Suprapubic skin (tissue), 4 donors: Measurements from ENCODE around the gene C15orf39.

Experiments used
- POLR2A ChIP-seq, 2 donors: fragments of 450-650 bp; IDR thresholded peaks; one replicate each; pipeline ENCODE4 v1.6.1; 2017; ENCODE audit warnings: antibody characterized with exemption in 2 of 2, mild to moderate bottlenecking in 2 of 2, moderate library complexity in 2 of 2
- POLR2AphosphoS5 ChIP-seq, 3 donors: sonication (generic); formaldehyde crosslinking; IDR thresholded peaks; one replicate each; pipeline ENCODE4 v1.6.1; 2017; ENCODE audit warnings: antibody characterized with exemption in 3 of 3
- TF ChIP-seq, protein P1 (sequence below), 2 donors: fragments of 200-600 bp in 1 of 2; fragments of 450-650 bp in 1 of 2; sonication (generic) in 1 of 2; IDR thresholded peaks; one replicate each; pipeline ENCODE4 v1.5.1; 2016 to 2019; ENCODE audit warnings: antibody characterized with exemption in 2 of 2, mild to moderate bottlenecking in 1 of 2, moderate library complexity in 1 of 2

DNA sequence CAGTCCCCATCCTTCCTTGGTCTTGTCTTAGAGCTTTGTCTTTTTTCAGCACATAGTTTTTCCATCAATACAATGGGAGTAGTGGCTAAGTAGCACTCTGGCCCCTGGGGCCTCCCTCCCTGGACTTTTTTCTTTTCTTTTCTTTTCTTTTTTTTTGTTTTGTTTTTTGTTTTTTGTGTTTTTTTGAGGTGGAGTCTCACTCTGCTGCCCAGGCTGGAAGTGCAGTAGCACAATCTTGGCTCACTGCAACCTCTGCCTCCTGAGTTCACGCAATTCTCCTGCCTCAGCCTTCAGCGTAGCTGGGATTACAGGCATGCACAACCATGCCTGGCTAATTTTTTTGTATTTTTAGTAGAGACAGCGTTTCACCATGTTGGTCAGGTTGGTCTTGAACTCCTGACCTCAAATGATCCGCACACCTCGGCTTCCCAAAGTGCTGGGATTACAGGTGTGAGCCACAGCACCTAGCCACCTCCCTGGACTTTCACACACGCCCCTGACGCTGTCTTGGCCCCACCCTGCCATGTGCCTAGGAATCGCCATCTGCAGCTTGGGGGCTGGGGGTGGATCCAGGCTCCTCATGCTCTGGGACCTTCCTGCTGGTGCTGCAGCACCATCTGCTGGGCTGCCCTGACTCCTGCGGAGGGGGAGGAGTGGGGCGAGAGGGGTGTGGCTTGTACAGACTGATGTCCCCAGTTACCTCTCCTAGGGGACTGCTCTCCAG is 2.8 kb downstream of the C15orf39 start:
- TF ChIP-seq, protein P1, sequence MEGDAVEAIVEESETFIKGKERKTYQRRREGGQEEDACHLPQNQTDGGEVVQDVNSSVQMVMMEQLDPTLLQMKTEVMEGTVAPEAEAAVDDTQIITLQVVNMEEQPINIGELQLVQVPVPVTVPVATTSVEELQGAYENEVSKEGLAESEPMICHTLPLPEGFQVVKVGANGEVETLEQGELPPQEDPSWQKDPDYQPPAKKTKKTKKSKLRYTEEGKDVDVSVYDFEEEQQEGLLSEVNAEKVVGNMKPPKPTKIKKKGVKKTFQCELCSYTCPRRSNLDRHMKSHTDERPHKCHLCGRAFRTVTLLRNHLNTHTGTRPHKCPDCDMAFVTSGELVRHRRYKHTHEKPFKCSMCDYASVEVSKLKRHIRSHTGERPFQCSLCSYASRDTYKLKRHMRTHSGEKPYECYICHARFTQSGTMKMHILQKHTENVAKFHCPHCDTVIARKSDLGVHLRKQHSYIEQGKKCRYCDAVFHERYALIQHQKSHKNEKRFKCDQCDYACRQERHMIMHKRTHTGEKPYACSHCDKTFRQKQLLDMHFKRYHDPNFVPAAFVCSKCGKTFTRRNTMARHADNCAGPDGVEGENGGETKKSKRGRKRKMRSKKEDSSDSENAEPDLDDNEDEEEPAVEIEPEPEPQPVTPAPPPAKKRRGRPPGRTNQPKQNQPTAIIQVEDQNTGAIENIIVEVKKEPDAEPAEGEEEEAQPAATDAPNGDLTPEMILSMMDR (IDR thresholded peaks at IDR 0.05), result peak; percentile 94
- no peak for TF ChIP-seq POLR2A (IDR thresholded peaks at IDR 0.05)
- peak in 2 of 3 donors; percentile 54 to 84 for TF ChIP-seq POLR2AphosphoS5 (IDR thresholded peaks at IDR 0.05)
